ENCODE data around the gene RAPGEF1. TPM values are rescaled to one million over a fixed set of nuclear protein-coding genes. Genes with fewer than 3 reads are reported as not detected.

RAPGEF1 gene
- total RNA-seq, 1 experiment from 2014 or later: 61.5 TPM

- peaks cover under 1% of the 10 kb centered on the region for H3K4me1 ChIP-seq (ENCODE audit: insufficient read depth, low read length, poor library complexity, severe bottlenecking)
- H3K9me3 ChIP-seq (ENCODE audit: low read depth, low read length, poor library complexity, severe bottlenecking): no peaks in the 10 kb centered on the region
- ChIA-PET POLR2A (ENCODE audit: low non-redundant PET) (interaction anchor here (0.6 kb wide), 1 partner anchor 30 kb away, joined by 4 read pairs; no protein-coding TSS in a partner anchor), CTCF (no interaction called here)
- H3K27me3 ChIP-seq (replicated peaks; ENCODE audit: insufficient read depth, low read depth, low read length, poor library complexity): no peaks in the 10 kb centered on the region
- intact Hi-C loops (cut with micrococcal nuclease; ENCODE audit: unreplicated experiment): no loop called here
- no peak overlapping the region for H3K4me3 ChIP-seq (ENCODE audit: low read depth, low read length, poor library complexity, severe bottlenecking)
- no peak for DNase-seq (ENCODE audit: low spot score)
- TF ChIP-seq, protein P1, sequence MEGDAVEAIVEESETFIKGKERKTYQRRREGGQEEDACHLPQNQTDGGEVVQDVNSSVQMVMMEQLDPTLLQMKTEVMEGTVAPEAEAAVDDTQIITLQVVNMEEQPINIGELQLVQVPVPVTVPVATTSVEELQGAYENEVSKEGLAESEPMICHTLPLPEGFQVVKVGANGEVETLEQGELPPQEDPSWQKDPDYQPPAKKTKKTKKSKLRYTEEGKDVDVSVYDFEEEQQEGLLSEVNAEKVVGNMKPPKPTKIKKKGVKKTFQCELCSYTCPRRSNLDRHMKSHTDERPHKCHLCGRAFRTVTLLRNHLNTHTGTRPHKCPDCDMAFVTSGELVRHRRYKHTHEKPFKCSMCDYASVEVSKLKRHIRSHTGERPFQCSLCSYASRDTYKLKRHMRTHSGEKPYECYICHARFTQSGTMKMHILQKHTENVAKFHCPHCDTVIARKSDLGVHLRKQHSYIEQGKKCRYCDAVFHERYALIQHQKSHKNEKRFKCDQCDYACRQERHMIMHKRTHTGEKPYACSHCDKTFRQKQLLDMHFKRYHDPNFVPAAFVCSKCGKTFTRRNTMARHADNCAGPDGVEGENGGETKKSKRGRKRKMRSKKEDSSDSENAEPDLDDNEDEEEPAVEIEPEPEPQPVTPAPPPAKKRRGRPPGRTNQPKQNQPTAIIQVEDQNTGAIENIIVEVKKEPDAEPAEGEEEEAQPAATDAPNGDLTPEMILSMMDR (conservative IDR thresholded peaks at IDR 0.05; ENCODE audit: low read depth, low read length): no peak
- TF ChIP-seq EZH2 (IDR thresholded peaks at IDR 0.05; ENCODE audit: borderline replicate concordance, low read depth, low read length, poor library complexity, severe bottlenecking): no peak
- H3K36me3 ChIP-seq (ENCODE audit: insufficient read depth, low read length, poor library complexity, severe bottlenecking): no peaks in the 10 kb centered on the region
- no peak overlapping the region for H3K27ac ChIP-seq (ENCODE audit: low read depth, low read length, poor library complexity, severe bottlenecking)
- no TSS peak for BruUV-seq (replicated peaks)
Measured at GRCh38 chr9:131630205-131630831, 109.6 kb downstream of the RAPGEF1 start.

DNA sequence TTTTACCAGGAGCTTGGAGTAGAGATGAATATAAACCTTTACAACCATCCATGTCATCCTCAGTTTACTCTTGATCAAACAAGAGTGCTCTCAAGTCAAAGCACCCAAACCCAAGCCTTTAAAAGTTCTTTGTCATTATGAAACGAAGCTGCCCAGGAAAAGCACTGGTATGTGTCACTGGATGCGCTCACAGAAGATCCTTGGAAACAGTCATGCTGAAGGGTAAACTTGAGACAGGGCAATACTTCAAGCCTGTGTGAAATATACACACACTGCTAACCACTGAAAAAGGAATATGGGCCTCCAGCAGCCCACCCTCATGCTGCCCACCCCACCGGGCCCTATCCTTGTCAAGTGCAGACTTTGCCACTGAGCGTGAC, 110.1 kb downstream of the RAPGEF1 start:
- Histone ChIP-seq H3K4me1 (ENCODE audit: insufficient read depth, low read length, poor library complexity, severe bottlenecking) (no peaks in the 10 kb centered on the region), H3K27ac (ENCODE audit: low read depth, low read length, poor library complexity, severe bottlenecking) (no peak overlapping the region), H3K9me3 (ENCODE audit: low read depth, low read length, poor library complexity, severe bottlenecking) (no peaks in the 10 kb centered on the region), H3K27me3 (replicated peaks; ENCODE audit: insufficient read depth, low read depth, low read length, poor library complexity) (no peaks in the 10 kb centered on the region), H3K4me3 (ENCODE audit: low read depth, low read length, poor library complexity, severe bottlenecking) (no peak overlapping the region), H3K36me3 (ENCODE audit: insufficient read depth, low read length, poor library complexity, severe bottlenecking) (no peaks in the 10 kb centered on the region)
- DNase-seq (ENCODE audit: low spot score): no peak
- no TSS peak for BruUV-seq (replicated peaks)
- POLR2A ChIA-PET (ENCODE audit: low non-redundant PET): no interaction called here
- CTCF ChIA-PET: no interaction called here
- TF ChIP-seq EZH2 (IDR thresholded peaks at IDR 0.05; ENCODE audit: borderline replicate concordance, low read depth, low read length, poor library complexity, severe bottlenecking): no peak
- TF ChIP-seq, protein P1 (conservative IDR thresholded peaks at IDR 0.05; ENCODE audit: low read depth, low read length): no peak
- intact Hi-C loops (cut with micrococcal nuclease; ENCODE audit: unreplicated experiment): no loop called here

GRCh38 chr9:131629226-131629500, 110.7 kb downstream of the RAPGEF1 start:
- no TSS peak for BruUV-seq (replicated peaks)
- ChIA-PET POLR2A (ENCODE audit: low non-redundant PET) (no interaction called here), CTCF (no interaction called here)
- H3K4me1 ChIP-seq (ENCODE audit: insufficient read depth, low read length, poor library complexity, severe bottlenecking): no peaks in the 10 kb centered on the region
- no peaks in the 10 kb centered on the region for H3K36me3 ChIP-seq (ENCODE audit: insufficient read depth, low read length, poor library complexity, severe bottlenecking)
- H3K27me3 ChIP-seq (replicated peaks; ENCODE audit: insufficient read depth, low read depth, low read length, poor library complexity): no peaks in the 10 kb centered on the region
- no peak for DNase-seq (ENCODE audit: low spot score)
- intact Hi-C loops (cut with micrococcal nuclease; ENCODE audit: unreplicated experiment): no loop called here
- H3K27ac ChIP-seq (ENCODE audit: low read depth, low read length, poor library complexity, severe bottlenecking): no peak overlapping the region
- no peaks in the 10 kb centered on the region for H3K9me3 ChIP-seq (ENCODE audit: low read depth, low read length, poor library complexity, severe bottlenecking)
- H3K4me3 ChIP-seq (ENCODE audit: low read depth, low read length, poor library complexity, severe bottlenecking): no peak overlapping the region
- TF ChIP-seq, protein P1 (conservative IDR thresholded peaks at IDR 0.05; ENCODE audit: low read depth, low read length): no peak
- TF ChIP-seq EZH2 (IDR thresholded peaks at IDR 0.05; ENCODE audit: borderline replicate concordance, low read depth, low read length, poor library complexity, severe bottlenecking): no peak

Measured in A673 (cell line).